T-helper 1 cell treated with Interleukin-12 subunit alpha and Interleukin-12 subunit beta and Interleukin-4 antibody, amounts not matched to agents 30 μg/mL and 1 μg/mL, for 36 hours (primary cell): ENCODE results near the gene MTIF2.
A peak's percentile ranks its signal among the peaks of the same experiment; 100 is the strongest.
"Not testable (repeated sequence)": the region's sequence is repeated elsewhere in the genome, so short reads cannot be mapped to it uniquely, and the experiment has no call there.

ENCODE experiments used
- H3K27ac Mint-ChIP-seq: one replicate; pipeline ENCODE4 v1.8.0; 2021; ENCODE audit warnings: mild to moderate bottlenecking, mixed read lengths
- H3K27me3 Mint-ChIP-seq: one replicate; pipeline ENCODE4 v1.8.0; 2021; ENCODE audit warnings: low read depth, mixed read lengths
- H3K36me3 Mint-ChIP-seq: one replicate; pipeline ENCODE4 v1.8.0; 2021; ENCODE audit warnings: low read depth, mixed read lengths
- H3K4me1 Mint-ChIP-seq: one replicate; pipeline ENCODE4 v1.8.0; 2021; ENCODE audit warnings: low read depth, mixed read lengths
- H3K4me3 Mint-ChIP-seq: one replicate; pipeline ENCODE4 v1.8.0; 2021; ENCODE audit warnings: mild to moderate bottlenecking, moderate library complexity, mixed read lengths
- H3K9me3 Mint-ChIP-seq: one replicate; pipeline ENCODE4 v1.8.0; 2021; ENCODE audit warnings: mixed read lengths

MTIF2 gene

GRCh38 chr2:55269645-55269990 is 587 bp upstream of the MTIF2 start:
- Mint-ChIP-seq H3K9me3 (no peaks in the 10 kb centered on the region), H3K36me3 (no peaks in the 10 kb centered on the region), H3K4me1 (peaks cover 12% of the 10 kb centered on the region), H3K27ac (peak overlapping the region; percentile 94), H3K4me3 (peak overlapping the region; percentile 100), H3K27me3 (no peaks in the 10 kb centered on the region)

GRCh38 chr2:55268288-55268906 is 634 bp downstream of the MTIF2 start:
- Mint-ChIP-seq H3K27me3 (no peaks in the 10 kb centered on the region), H3K9me3 (no peaks in the 10 kb centered on the region), H3K27ac (peak overlapping the region; percentile 94), H3K4me3 (peak overlapping the region; percentile 100), H3K4me1 (peaks cover 12% of the 10 kb centered on the region), H3K36me3 (peaks cover 3% of the 10 kb centered on the region)

GRCh38 chr2:55259586-55259985 is 9.4 kb downstream of the MTIF2 start:
- not testable (repeated sequence) for H3K27me3 Mint-ChIP-seq

GRCh38 chr2:55252832-55253231 is 16.2 kb downstream of the MTIF2 start:
- Mint-ChIP-seq H3K27me3 (no peaks in the 10 kb centered on the region), H3K4me1 (no peaks in the 10 kb centered on the region), H3K9me3 (no peaks in the 10 kb centered on the region), H3K4me3 (no peak overlapping the region), H3K27ac (no peak overlapping the region), H3K36me3 (peaks cover 17% of the 10 kb centered on the region)

More at GRCh38 chr2:55259586-55259985, 9.4 kb downstream of the MTIF2 start:
- not testable (repeated sequence) for H3K4me3 Mint-ChIP-seq, H3K4me1 Mint-ChIP-seq, H3K36me3 Mint-ChIP-seq, H3K27ac Mint-ChIP-seq, H3K9me3 Mint-ChIP-seq

GRCh38 chr2:55247025-55247424 is 22.0 kb downstream of the MTIF2 start:
- Mint-ChIP-seq H3K4me3 (no peak overlapping the region), H3K36me3 (peaks cover 11% of the 10 kb centered on the region), H3K4me1 (peaks cover 3% of the 10 kb centered on the region), H3K27me3 (no peaks in the 10 kb centered on the region), H3K9me3 (no peaks in the 10 kb centered on the region), H3K27ac (no peak overlapping the region)

GRCh38 chr2:55245411-55245810 is 23.6 kb downstream of the MTIF2 start:
- no peaks in the 10 kb centered on the region for H3K27me3 Mint-ChIP-seq
- peaks cover 11% of the 10 kb centered on the region for H3K36me3 Mint-ChIP-seq
- H3K4me3 Mint-ChIP-seq = no peak overlapping the region
- no peak overlapping the region for H3K27ac Mint-ChIP-seq
- no peaks in the 10 kb centered on the region for H3K9me3 Mint-ChIP-seq
- H3K4me1 Mint-ChIP-seq = peaks cover 3% of the 10 kb centered on the region

GRCh38 chr2:55242617-55243016 is 26.4 kb downstream of the MTIF2 start:
- Mint-ChIP-seq H3K9me3 (no peaks in the 10 kb centered on the region), H3K27ac (no peak overlapping the region), H3K4me1 (peaks cover 3% of the 10 kb centered on the region), H3K36me3 (peaks cover 17% of the 10 kb centered on the region), H3K27me3 (no peaks in the 10 kb centered on the region), H3K4me3 (no peak overlapping the region)

- H3K4me3 Mint-ChIP-seq, H3K4me1 Mint-ChIP-seq, H3K27me3 Mint-ChIP-seq, H3K9me3 Mint-ChIP-seq, H3K27ac Mint-ChIP-seq: not testable (repeated sequence)
- peaks cover 23% of the 10 kb centered on the region for H3K36me3 Mint-ChIP-seq
Observed at GRCh38 chr2:55241582-55241981, 27.4 kb downstream of the MTIF2 start.

- H3K4me3 Mint-ChIP-seq = no peak overlapping the region
- no peaks in the 10 kb centered on the region for H3K27me3 Mint-ChIP-seq
- H3K27ac Mint-ChIP-seq = no peak overlapping the region
- H3K36me3 Mint-ChIP-seq = peaks cover 35% of the 10 kb centered on the region
- no peaks in the 10 kb centered on the region for H3K9me3 Mint-ChIP-seq
- peaks cover 5% of the 10 kb centered on the region for H3K4me1 Mint-ChIP-seq
Observed at GRCh38 chr2:55239656-55240222, 29.3 kb downstream of the MTIF2 start.

GRCh38 chr2:55236992-55237543 is 32.0 kb downstream of the MTIF2 start:
- H3K27ac Mint-ChIP-seq = no peak overlapping the region
- H3K36me3 Mint-ChIP-seq = peaks cover 54% of the 10 kb centered on the region
- peaks cover 18% of the 10 kb centered on the region for H3K4me1 Mint-ChIP-seq
- H3K4me3 Mint-ChIP-seq = no peak overlapping the region
- H3K9me3 Mint-ChIP-seq = no peaks in the 10 kb centered on the region
- no peaks in the 10 kb centered on the region for H3K27me3 Mint-ChIP-seq

GRCh38 chr2:55235724-55236538 is 33.1 kb downstream of the MTIF2 start:
- H3K36me3 Mint-ChIP-seq = peaks cover 56% of the 10 kb centered on the region
- H3K4me1 Mint-ChIP-seq = peaks cover 23% of the 10 kb centered on the region

GRCh38 chr2:55233658-55233940 is 35.4 kb downstream of the MTIF2 start:
- H3K27me3 Mint-ChIP-seq = no peaks in the 10 kb centered on the region
- no peaks in the 10 kb centered on the region for H3K9me3 Mint-ChIP-seq
- peaks cover 57% of the 10 kb centered on the region for H3K36me3 Mint-ChIP-seq
- peak overlapping the region; percentile 95 for H3K27ac Mint-ChIP-seq
- peaks cover 39% of the 10 kb centered on the region for H3K4me1 Mint-ChIP-seq
- peak overlapping the region; percentile 100 for H3K4me3 Mint-ChIP-seq

More at GRCh38 chr2:55235724-55236538, 33.1 kb downstream of the MTIF2 start:
- Mint-ChIP-seq H3K9me3 (no peaks in the 10 kb centered on the region), H3K27me3 (no peaks in the 10 kb centered on the region), H3K4me3 (no peak overlapping the region), H3K27ac (no peak overlapping the region)

- Mint-ChIP-seq H3K27ac (peak overlapping the region; percentile 95), H3K4me1 (peaks cover 43% of the 10 kb centered on the region), H3K4me3 (peak overlapping the region; percentile 100), H3K36me3 (peaks cover 60% of the 10 kb centered on the region), H3K9me3 (no peaks in the 10 kb centered on the region), H3K27me3 (no peaks in the 10 kb centered on the region)
Observed at GRCh38 chr2:55232863-55233657, 36.0 kb downstream of the MTIF2 start.

- no peaks in the 10 kb centered on the region for H3K27me3 Mint-ChIP-seq
- H3K36me3 Mint-ChIP-seq = peaks cover 63% of the 10 kb centered on the region
- peak within 1 kb of the TSS; percentile 100 for H3K4me3 Mint-ChIP-seq
- no peaks in the 10 kb centered on the region for H3K9me3 Mint-ChIP-seq
- peak within 1 kb of the TSS; percentile 95 for H3K27ac Mint-ChIP-seq
- H3K4me1 Mint-ChIP-seq = peaks cover 48% of the 10 kb centered on the region
Observed at GRCh38 chr2:55232084-55232862, 36.8 kb downstream of the MTIF2 start, which contains the start of the genes CLHC1 and RPS27A. Gene CLHC1 (minus strand): TSS chr2:55232293. CDS start chr2:55222411, 9,882 bp downstream. Gene RPS27A (plus strand): TSS chr2:55232688. CDS start chr2:55232825, 137 bp downstream.
